ENCODE results near the gene TRUB1.

Gene TRUB1

DNA sequence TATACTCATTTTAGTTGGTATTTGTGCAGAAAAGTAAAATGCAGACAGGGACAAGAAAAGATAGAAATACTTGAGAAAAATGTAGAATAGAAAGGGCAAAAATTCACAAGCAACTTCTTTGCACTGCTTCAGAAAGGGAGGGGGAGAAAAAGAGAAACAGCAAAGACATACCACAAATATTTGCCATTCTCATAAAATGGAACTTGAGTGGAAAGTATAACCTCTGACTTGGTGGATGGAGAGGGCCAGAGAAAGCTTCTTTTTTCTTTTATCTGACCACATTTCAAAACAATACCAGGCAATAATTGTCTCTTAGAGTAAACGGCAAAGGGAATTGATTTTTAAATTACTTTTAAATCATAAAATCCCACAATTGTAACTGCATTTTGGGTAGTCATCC lies 35.8 kb upstream of the TRUB1 start:
- CTCF ChIA-PET: no interaction called here
- POLR2A ChIA-PET: no interaction called here
- DNase-seq (ENCODE audit: extremely low spot score): no peak

DNA sequence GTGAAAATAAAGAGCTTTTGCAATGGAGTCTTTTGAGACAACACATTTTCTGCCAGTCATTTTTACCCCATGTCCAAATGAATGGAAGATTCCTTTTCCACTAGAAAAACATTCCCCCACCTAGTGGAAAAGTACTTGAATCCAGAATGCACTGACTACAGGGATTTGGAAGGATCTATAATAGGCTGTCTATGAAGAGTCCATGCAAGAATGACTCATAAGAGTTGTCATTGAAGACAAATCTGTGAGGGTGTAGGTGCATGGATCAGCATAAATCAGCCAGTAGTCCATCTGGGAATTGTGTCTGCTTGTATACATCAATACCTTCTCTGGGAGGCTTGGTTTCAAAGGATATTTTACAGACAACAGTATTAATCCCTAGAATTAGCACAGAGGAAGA lies 32.5 kb upstream of the TRUB1 start:
- ChIA-PET POLR2A (no interaction called here), CTCF (no interaction called here)
- TF ChIP-seq CTBP1 (IDR thresholded peaks at IDR 0.05; ENCODE audit: borderline replicate concordance) (no peak), TARDBP (IDR thresholded peaks at IDR 0.05) (no peak), NFRKB (IDR thresholded peaks at IDR 0.05) (no peak), ZNF384 (IDR thresholded peaks at IDR 0.05) (no peak), FOXM1 (IDR thresholded peaks at IDR 0.05; ENCODE audit: borderline replicate concordance) (no peak), SP1 (IDR thresholded peaks at IDR 0.05) (no peak), L3MBTL2 (conservative IDR thresholded peaks at IDR 0.05) (no peak), FOXA1 (IDR thresholded peaks at IDR 0.05) (no peak), ARNT (IDR thresholded peaks at IDR 0.05) (no peak), HDGF (IDR thresholded peaks at IDR 0.05; ENCODE audit: borderline replicate concordance) (no peak), SUZ12 (IDR thresholded peaks at IDR 0.05) (no peak), BHLHE40 (IDR thresholded peaks at IDR 0.05; ENCODE audit: borderline replicate concordance) (no peak), FOXK2 (IDR thresholded peaks at IDR 0.05) (no peak), LEF1 (IDR thresholded peaks at IDR 0.05; ENCODE audit: borderline replicate concordance) (no peak), ELF4 (IDR thresholded peaks at IDR 0.05) (no peak)
- TF ChIP-seq, protein P1, sequence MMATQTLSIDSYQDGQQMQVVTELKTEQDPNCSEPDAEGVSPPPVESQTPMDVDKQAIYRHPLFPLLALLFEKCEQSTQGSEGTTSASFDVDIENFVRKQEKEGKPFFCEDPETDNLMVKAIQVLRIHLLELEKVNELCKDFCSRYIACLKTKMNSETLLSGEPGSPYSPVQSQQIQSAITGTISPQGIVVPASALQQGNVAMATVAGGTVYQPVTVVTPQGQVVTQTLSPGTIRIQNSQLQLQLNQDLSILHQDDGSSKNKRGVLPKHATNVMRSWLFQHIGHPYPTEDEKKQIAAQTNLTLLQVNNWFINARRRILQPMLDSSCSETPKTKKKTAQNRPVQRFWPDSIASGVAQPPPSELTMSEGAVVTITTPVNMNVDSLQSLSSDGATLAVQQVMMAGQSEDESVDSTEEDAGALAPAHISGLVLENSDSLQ (IDR thresholded peaks at IDR 0.05): no peak
- DNase-seq (ENCODE audit: extremely low spot score): no peak

More for the DNA sequence above, 35.8 kb upstream of the TRUB1 start:
- TF ChIP-seq L3MBTL2 (conservative IDR thresholded peaks at IDR 0.05): no peak

DNA sequence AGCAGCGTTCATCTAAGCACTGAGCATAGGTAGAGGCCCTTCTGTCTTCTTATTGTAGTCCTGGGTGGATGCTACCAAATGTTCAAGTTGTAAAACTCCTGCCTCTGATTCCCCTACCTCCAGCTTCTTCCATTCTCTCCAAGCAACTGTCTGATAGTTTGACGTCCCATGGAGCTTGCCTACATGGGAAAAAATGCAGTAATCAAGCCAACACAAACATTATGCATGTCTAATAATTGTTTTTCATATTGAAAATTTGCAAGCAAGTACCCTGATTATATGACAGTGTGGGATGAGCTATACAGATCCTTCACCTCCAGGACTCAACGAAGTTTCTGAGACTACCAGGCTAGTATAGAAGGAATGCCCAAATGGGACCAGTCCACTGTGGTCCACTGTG lies 31.0 kb upstream of the TRUB1 start:
- TF ChIP-seq TARDBP (IDR thresholded peaks at IDR 0.05): no peak
- TF ChIP-seq, protein P1 (IDR thresholded peaks at IDR 0.05): no peak
- DNase-seq (ENCODE audit: extremely low spot score): no peak
- ChIA-PET CTCF (no interaction called here), POLR2A (no interaction called here)

DNA sequence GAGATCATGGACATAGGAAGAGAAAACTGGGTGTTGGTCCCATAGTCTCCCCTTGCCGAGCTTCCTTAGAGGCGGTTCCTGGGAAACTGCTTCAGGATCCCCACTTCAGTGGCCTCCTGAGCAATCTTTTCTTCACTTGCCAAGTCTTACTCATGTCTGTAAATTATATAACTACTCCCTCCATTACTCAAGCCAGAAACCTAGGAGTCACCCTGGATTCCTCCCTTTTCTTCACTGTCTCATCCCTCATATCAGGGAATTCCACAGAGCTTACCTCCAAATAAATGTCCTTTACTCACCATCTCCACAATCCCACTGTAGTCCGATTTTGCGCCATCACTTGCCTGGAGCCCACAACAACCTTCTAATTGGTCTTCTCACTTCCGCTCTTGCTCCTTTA lies 29.1 kb upstream of the TRUB1 start:
- ChIA-PET POLR2A (no interaction called here), CTCF (no interaction called here)
- TF ChIP-seq ARNT (IDR thresholded peaks at IDR 0.05): no peak
- TF ChIP-seq LEF1 (IDR thresholded peaks at IDR 0.05; ENCODE audit: borderline replicate concordance): no peak
- TF ChIP-seq HDGF (IDR thresholded peaks at IDR 0.05; ENCODE audit: borderline replicate concordance): no peak
- DNase-seq (ENCODE audit: extremely low spot score): no peak

DNA sequence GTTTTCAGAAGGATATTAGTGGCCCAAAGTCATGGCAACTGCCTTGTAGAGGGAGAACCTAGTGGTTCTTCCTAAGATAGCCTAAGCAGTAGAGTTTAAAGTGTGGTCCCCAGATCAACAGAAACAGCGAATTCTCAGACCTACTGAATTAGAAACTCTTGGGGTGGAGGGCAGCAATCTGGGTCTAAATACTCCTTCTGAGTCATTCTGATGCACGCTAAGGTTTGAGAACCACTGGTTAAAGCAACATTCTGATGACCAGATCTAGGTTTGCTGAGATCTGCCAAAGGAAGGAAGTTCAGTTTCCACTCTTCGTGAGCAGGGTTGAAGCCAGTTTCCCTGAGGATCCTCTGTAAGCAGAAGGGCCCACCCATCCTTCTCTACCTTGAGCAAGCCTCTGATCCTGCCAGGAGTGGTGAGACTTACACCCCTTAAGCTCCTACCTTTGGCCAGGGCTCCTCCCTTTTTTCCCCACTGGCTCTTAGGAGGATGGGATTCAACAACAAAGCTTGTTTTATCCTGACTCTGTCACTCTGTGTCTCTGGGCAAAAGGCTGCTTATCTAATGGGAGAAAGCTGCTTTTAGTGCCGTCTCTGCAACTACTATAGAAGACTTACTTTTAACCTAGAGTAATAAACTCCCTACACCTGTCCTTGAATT lies 26.8 kb upstream of the TRUB1 start:
- ChIA-PET CTCF (no interaction called here), POLR2A (no interaction called here)
- no peak for TF ChIP-seq ARNT (IDR thresholded peaks at IDR 0.05)
- no peak for TF ChIP-seq CTBP1 (IDR thresholded peaks at IDR 0.05; ENCODE audit: borderline replicate concordance)
- TF ChIP-seq SUZ12 (IDR thresholded peaks at IDR 0.05): no peak
- TF ChIP-seq FOXA1 (IDR thresholded peaks at IDR 0.05): no peak
- TF ChIP-seq HDGF (IDR thresholded peaks at IDR 0.05; ENCODE audit: borderline replicate concordance): no peak
- no peak for TF ChIP-seq BHLHE40 (IDR thresholded peaks at IDR 0.05; ENCODE audit: borderline replicate concordance)
- TF ChIP-seq ZNF384 (IDR thresholded peaks at IDR 0.05): no peak
- TF ChIP-seq SP1 (IDR thresholded peaks at IDR 0.05): no peak
- TF ChIP-seq ELF4 (IDR thresholded peaks at IDR 0.05): no peak
- TF ChIP-seq FOXK2 (IDR thresholded peaks at IDR 0.05): no peak
- TF ChIP-seq NFRKB (IDR thresholded peaks at IDR 0.05): no peak
- TF ChIP-seq FOXM1 (IDR thresholded peaks at IDR 0.05; ENCODE audit: borderline replicate concordance): no peak
- TF ChIP-seq, protein P1 (IDR thresholded peaks at IDR 0.05): no peak
- TF ChIP-seq LEF1 (IDR thresholded peaks at IDR 0.05; ENCODE audit: borderline replicate concordance): no peak
- no peak for TF ChIP-seq TARDBP (IDR thresholded peaks at IDR 0.05)
- TF ChIP-seq L3MBTL2 (conservative IDR thresholded peaks at IDR 0.05): no peak
- DNase-seq (ENCODE audit: extremely low spot score): no peak

DNA sequence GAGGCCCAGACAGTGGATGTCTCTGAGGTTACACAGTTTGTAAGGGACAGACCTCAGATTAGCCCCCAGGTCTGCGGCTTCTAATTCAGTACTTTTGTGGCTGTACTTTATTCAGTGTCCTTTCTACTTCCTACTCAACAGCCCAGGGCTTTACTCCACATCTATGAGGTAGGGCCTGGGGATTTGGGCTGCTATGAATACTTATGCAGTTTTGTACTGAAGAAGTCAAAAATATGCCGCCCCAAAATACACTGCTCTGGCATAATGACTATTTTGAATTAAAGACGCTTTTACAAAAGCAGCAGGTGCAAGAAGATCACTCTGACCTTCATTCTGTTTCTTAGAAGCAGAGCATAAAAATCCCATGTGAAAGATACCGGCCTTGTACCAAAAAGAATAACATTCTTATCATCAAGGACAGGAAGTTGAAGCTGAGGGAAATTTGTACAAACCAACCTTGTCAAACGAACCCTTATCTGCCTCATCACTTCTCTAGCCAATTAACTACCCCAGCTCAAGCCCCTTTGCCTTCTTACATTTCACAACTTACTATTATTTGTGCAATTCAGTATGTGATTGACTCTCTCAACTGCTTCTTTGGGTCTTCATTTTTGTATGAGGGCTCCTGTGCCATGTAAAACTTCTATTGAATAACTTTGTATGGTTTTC lies 26.1 kb upstream of the TRUB1 start:
- no peak for TF ChIP-seq ELF4 (IDR thresholded peaks at IDR 0.05)
- no peak for TF ChIP-seq FOXK2 (IDR thresholded peaks at IDR 0.05)
- no peak for TF ChIP-seq BHLHE40 (IDR thresholded peaks at IDR 0.05; ENCODE audit: borderline replicate concordance)
- no peak for TF ChIP-seq SUZ12 (IDR thresholded peaks at IDR 0.05)
- TF ChIP-seq, protein P1 (IDR thresholded peaks at IDR 0.05): no peak
- TF ChIP-seq LEF1 (IDR thresholded peaks at IDR 0.05; ENCODE audit: borderline replicate concordance): no peak
- no peak for TF ChIP-seq ARNT (IDR thresholded peaks at IDR 0.05)
- TF ChIP-seq L3MBTL2 (conservative IDR thresholded peaks at IDR 0.05): no peak
- TF ChIP-seq SP1 (IDR thresholded peaks at IDR 0.05): no peak
- TF ChIP-seq FOXM1 (IDR thresholded peaks at IDR 0.05; ENCODE audit: borderline replicate concordance): no peak
- TF ChIP-seq CTBP1 (IDR thresholded peaks at IDR 0.05; ENCODE audit: borderline replicate concordance): no peak
- TF ChIP-seq NFRKB (IDR thresholded peaks at IDR 0.05): no peak
- TF ChIP-seq ZNF384 (IDR thresholded peaks at IDR 0.05): no peak
- TF ChIP-seq TARDBP (IDR thresholded peaks at IDR 0.05): no peak
- no peak for TF ChIP-seq FOXA1 (IDR thresholded peaks at IDR 0.05)
- no peak for TF ChIP-seq HDGF (IDR thresholded peaks at IDR 0.05; ENCODE audit: borderline replicate concordance)
- ChIA-PET POLR2A (no interaction called here), CTCF (no interaction called here)

More for the DNA sequence above, 26.1 kb upstream of the TRUB1 start:
- no peak for DNase-seq (ENCODE audit: extremely low spot score)

All from HEK293T (cell line).